ENCODE data around the gene ZNF730.

- TF ChIP-seq CREB1 (IDR thresholded peaks at IDR 0.05; ENCODE audit: low read depth) (no peak), TAF1 (IDR thresholded peaks at IDR 0.05; ENCODE audit: low read depth) (no peak), YY1 (IDR thresholded peaks at IDR 0.05; ENCODE audit: low read depth) (no peak), FOXM1 (IDR thresholded peaks at IDR 0.05; ENCODE audit: borderline replicate concordance, low read depth) (no peak), RAD21 (IDR thresholded peaks at IDR 0.05; ENCODE audit: low read depth) (no peak), CEBPB (IDR thresholded peaks at IDR 0.05) (no peak), EP300 (IDR thresholded peaks at IDR 0.05; ENCODE audit: borderline replicate concordance) (no peak)
- TF ChIP-seq, protein P1, sequence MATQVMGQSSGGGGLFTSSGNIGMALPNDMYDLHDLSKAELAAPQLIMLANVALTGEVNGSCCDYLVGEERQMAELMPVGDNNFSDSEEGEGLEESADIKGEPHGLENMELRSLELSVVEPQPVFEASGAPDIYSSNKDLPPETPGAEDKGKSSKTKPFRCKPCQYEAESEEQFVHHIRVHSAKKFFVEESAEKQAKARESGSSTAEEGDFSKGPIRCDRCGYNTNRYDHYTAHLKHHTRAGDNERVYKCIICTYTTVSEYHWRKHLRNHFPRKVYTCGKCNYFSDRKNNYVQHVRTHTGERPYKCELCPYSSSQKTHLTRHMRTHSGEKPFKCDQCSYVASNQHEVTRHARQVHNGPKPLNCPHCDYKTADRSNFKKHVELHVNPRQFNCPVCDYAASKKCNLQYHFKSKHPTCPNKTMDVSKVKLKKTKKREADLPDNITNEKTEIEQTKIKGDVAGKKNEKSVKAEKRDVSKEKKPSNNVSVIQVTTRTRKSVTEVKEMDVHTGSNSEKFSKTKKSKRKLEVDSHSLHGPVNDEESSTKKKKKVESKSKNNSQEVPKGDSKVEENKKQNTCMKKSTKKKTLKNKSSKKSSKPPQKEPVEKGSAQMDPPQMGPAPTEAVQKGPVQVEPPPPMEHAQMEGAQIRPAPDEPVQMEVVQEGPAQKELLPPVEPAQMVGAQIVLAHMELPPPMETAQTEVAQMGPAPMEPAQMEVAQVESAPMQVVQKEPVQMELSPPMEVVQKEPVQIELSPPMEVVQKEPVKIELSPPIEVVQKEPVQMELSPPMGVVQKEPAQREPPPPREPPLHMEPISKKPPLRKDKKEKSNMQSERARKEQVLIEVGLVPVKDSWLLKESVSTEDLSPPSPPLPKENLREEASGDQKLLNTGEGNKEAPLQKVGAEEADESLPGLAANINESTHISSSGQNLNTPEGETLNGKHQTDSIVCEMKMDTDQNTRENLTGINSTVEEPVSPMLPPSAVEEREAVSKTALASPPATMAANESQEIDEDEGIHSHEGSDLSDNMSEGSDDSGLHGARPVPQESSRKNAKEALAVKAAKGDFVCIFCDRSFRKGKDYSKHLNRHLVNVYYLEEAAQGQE (IDR thresholded peaks at IDR 0.05; ENCODE audit: low read depth), result no peak
Measured at GRCh38 chr19:23118400-23118799, 1.6 kb downstream of the ZNF730 start.

Measured in Ishikawa (cell line).